NCI-H226 (cell line): Measurements from ENCODE around the gene DCTN2.
A peak's percentile ranks its signal among the peaks of the same experiment; 100 is the strongest.
"Not testable (repeated sequence)": the region's sequence is repeated elsewhere in the genome, so short reads cannot be mapped to it uniquely, and the experiment has no call there.

Source experiments
- DNase-seq: peaks from one replicate; pipeline ENCODE4 v3.0.0-alpha.2; 2015

Gene DCTN2

DNA sequence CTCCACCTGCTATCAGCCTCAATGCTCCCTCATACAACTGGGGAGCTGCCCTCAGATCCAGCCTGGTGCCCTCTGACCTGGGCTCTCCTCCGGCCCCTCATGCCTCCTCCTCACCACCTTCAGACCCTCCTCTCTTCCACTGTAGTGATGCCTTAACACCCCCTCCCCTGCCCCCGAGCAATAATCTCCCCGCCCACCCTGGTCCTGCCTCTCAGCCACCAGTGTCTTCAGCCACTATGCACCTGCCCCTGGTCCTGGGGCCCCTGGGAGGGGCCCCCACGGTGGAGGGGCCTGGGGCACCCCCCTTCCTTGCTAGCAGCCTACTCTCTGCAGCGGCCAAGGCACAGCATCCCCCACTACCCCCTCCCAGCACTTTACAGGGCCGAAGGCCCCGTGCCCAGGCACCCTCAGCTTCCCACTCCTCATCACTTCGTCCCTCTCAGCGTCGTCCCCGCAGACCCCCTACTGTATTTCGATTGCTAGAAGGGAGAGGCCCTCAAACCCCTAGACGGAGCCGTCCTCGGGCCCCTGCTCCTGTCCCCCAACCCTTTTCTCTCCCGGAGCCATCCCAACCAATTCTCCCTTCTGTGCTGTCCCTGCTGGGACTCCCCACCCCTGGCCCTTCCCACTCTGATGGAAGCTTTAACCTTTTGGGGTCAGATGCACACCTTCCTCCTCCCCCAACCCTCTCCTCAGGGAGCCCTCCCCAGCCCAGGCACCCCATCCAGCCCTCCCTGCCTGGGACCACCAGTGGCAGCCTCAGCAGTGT, 21.2 kb downstream of the DCTN2 start:
- DNase-seq: no peak

- no peak for DNase-seq
Observed at GRCh38 chr12:57524814-57525614, 22.0 kb downstream of the DCTN2 start.

GRCh38 chr12:57523706-57524614, 23.0 kb downstream of the DCTN2 start:
- DNase-seq: no peak

DNA sequence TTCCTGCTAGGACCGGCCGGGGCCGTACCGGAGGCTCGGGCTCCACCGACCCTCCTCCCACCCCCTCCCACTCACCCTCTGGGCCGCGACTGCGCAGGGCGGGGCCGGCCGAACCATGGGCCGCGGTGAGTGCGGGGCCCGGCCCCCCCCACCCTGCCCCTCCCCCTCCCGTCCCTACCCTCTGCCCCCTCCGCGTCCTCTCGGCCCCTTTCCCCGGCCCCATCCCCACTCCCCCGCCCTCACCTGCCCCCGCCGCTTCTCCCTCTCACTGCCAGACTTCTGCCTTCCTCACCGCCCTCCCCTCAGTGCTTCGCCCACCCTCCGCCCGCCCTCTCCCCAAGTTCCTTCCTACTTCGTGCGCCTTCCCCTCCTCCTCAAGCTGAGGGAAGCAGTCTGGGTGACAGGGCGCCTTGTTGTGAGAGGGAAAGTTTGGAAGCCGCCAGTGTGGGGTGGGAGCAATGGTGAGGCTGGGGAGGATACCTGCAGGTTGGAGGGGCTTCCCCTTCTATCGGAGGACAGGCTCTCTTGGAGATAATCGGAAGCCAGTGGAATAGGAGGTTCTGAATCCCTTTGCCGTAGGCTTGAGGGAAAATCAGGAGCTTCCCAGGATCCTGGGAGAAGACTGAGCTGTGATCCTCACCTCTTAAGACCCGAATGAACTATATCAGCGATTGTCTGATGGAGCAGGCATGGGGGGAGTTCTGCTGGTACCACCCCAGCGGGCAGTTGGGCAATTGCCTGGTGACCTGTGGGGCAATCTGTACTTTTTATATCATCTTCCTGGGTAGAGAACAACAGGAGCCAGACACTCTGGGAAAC, 23.9 kb downstream of the DCTN2 start:
- peak; percentile 49 for DNase-seq

DNA sequence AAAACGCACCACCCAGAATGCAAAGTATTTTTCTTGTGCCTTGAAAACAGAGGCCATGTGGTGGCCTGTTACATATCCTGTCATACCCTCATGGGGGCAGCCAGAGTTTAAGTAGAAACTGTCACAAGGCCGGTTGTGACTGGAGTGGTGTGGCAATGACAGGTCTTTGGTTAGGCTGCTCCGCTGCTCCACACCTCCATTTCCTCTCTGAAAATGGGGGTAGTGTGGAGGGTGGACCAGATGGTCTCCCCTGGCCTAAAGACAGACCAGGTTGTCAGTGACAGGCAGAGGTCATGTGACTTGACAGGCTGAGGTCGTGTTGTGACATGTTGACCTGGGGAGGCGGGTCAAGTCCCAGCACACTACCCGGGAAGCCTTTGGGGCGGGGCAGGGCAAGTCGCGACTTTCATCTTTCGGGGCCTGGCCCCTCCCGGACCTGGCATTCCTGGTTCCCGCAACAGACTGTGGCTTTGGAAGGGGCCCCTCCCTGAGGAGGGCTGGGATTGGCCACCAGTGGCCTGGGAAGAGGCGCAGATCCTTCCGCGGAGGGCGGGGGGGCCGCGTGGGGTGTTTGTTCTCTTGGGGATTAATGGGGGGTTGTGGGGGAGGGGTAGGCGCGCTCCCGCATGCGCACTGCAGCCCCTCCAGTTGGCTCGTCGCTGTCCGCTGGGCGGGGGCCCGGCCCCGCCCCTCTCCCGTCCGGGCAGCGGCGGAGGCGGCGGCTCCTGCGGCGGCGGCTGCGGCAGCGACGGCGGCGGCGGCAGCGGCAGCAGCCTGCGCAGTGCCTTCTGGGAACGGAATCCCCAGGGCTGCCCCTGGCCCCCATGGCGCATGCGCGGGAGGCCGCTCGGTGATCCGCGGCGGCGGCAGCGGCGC, 24.7 kb downstream of the DCTN2 start, which contains the start of gene MBD6:
MBD6 (plus strand) TSS at position 814 of the 876 bp plus-strand sequence. CDS start 1,480 bp downstream, outside the sequence.
- DNase-seq: peak; percentile 96

GRCh38 chr12:57521525-57522010, 25.4 kb downstream of the DCTN2 start:
- peak; percentile 17 for DNase-seq

DNA sequence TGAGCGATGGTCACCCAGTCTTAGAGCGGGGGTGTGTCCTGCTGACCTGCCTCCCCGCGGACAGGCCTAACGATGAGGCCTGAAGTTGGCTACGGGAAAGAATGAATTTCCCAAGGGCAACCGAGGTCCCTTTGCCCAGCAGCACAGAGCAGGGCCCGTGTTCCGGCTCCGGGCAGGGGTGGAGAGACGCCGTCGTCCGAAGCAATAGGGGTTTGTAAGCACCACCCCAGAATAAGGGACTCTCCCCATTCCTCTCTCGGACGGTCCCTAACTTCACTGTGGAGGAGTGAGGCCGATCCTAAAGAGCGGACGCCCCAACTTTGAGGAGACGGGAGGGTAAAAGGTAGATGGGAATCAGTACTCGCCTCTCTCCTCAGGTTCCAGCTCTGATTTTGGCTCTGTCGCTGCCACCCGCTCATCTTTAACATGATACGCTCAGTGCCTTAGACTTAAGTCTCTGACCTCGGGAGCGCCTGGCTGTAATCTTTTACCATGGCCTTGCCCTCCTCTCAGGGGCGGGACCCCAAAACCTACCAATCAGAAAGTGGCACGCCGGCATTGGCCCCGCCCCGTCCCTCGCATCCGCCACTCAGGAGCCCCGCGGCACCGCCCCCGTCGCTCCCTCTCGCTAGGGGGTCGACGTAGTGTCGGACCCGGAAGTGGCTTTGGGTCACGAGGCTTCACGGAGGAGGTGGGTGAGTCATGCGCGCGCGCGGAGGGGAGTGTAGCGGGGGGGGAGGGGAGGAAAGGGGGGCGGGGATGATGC, 26.8 kb downstream of the DCTN2 start, which contains the start of gene DDIT3:
DDIT3 (minus strand) TSS at position 462 of the 766 bp plus-strand sequence. CDS start 3,108 bp downstream, outside the sequence.
- peak; percentile 98 for DNase-seq

GRCh38 chr12:57519796-57520052, 27.3 kb downstream of the DCTN2 start:
- no peak for DNase-seq

- DNase-seq: no peak
Observed at GRCh38 chr12:57518920-57519795, 27.8 kb downstream of the DCTN2 start.

DNA sequence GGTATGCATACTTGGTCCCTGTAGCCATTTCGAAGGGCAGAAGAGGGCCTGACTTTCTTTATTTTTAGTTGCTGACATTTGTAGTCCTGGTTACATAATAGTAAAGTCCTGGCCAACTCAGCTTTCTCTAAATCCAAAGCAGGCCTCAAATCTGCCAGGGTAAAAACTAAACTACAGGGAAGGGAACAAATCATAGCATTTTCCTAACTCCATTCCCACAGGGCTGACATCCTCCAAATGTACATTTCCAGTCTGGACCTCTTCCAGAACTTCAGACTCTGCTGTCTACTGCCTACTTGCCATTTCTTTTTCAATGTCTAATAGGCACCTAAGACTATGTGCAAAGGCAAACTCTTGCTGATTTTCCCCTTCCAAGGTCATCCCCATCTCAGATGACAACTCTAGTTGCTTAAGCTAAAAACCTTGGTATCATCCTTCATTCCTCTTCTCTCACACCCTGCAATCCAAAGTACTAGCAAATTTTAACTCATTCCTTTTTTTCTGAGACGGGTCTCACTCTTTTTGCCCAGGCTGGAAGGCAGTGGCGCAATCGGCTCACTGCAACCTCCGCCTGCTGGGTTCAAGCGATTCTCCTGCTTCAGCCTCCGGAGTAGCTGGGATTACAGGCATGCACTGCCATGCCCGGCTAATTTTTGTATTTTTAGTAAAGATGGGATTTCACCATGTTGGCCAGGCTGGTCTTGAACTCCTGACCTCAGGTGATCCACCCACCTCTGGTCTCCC, 28.6 kb downstream of the DCTN2 start:
- DNase-seq: no peak

GRCh38 chr12:57517718-57518117, 29.3 kb downstream of the DCTN2 start:
- DNase-seq: not testable (repeated sequence)

- DNase-seq: no peak
Observed at GRCh38 chr12:57517187-57517586, 29.8 kb downstream of the DCTN2 start.

- no peak for DNase-seq
Observed at GRCh38 chr12:57516617-57517153, 30.3 kb downstream of the DCTN2 start.

GRCh38 chr12:57515934-57516541, 31.0 kb downstream of the DCTN2 start:
- DNase-seq: no peak

DNA sequence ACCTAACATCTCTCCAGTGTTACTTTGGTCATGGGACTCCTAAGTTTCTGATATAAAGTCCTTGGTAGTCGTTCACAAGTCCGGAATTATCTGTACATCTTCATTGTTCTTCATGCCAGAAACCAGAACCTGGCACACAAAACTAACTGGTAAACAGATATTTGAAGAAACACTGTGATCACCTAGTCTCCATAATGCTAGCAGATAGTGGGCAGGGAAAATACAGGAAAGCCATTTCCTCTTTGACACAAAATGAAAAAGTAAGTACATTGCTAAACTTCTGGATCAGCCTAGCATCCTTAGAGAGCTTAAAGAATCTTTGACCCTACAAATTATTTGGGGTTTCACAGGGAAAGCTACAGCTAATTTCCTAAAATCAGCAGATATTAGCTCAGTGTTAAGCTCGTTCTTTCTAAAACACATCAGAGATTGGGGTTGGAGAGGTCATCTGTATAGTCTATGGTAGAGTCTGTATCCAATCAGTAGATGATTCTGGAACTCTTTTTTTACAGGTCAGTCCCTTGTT, 31.5 kb downstream of the DCTN2 start:
- no peak for DNase-seq

DNA sequence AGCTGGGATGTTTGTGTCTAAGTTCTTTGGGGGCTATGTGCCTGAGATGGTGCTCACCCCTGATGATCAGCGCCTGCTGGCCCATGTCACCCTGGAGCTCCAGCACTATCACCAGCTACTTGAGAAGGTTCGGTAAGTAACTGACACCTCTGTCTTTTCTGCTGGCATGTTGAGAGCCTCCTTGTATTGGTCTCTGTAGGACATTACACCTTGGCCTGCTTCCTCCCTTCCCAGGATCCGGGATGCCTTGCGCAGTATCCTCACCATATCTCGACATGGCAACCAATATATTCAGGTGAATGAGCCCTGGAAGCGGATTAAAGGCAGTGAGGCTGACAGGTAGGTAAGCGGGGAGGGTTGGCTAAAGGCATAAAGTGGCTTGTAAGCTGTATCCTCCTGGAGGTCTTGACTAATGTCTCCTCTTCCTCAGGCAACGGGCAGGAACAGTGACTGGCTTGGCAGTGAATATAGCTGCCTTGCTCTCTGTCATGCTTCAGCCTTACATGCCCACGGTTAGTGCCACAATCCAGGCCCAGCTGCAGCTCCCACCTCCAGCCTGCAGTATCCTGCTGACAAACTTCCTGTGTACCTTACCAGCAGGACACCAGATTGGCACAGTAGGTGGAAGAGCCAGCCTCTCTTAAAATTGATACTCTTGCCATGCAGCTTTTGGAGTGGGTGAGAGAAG, 32.1 kb downstream of the DCTN2 start:
- DNase-seq: no peak

DNA sequence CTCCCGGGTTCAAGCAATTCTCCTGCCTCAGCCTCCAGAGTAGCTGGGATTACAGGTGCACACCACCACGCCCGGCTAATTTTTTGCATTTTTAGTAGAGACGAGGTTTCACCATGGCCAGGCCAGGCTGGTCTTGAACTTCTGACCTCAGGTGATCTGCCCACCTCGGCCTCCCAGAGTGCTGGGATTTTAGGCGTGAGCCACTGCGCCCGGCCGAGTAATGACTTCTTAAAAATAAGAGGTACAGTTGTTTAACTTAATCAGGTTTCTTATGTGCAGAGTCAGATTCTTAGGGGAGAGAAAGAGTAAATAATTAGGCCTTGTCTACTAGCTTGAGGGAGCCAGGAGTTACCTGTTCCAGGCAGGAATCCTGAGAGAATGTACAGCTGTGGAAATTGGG, 32.7 kb downstream of the DCTN2 start:
- DNase-seq: not testable (repeated sequence)
